Astrocyte (in vitro differentiated cells and primary cell): Measurements from ENCODE around the gene SLC8B1.

Experiments used
- CTCF ChIP-seq: IDR thresholded peaks from 2 replicates; pipeline ENCODE4 v1.5.1; 2011; ENCODE audit warnings: low read depth, mild to moderate bottlenecking, inconsistent platforms, low read length, moderate library complexity; ENCODE audit not compliant: insufficient read depth
- EZH2 ChIP-seq: IDR thresholded peaks from 2 replicates; pipeline ENCODE4 v1.6.1; 2012; ENCODE audit warnings: mild to moderate bottlenecking, low read length, inconsistent platforms; ENCODE audit not compliant: insufficient read depth

DNA sequence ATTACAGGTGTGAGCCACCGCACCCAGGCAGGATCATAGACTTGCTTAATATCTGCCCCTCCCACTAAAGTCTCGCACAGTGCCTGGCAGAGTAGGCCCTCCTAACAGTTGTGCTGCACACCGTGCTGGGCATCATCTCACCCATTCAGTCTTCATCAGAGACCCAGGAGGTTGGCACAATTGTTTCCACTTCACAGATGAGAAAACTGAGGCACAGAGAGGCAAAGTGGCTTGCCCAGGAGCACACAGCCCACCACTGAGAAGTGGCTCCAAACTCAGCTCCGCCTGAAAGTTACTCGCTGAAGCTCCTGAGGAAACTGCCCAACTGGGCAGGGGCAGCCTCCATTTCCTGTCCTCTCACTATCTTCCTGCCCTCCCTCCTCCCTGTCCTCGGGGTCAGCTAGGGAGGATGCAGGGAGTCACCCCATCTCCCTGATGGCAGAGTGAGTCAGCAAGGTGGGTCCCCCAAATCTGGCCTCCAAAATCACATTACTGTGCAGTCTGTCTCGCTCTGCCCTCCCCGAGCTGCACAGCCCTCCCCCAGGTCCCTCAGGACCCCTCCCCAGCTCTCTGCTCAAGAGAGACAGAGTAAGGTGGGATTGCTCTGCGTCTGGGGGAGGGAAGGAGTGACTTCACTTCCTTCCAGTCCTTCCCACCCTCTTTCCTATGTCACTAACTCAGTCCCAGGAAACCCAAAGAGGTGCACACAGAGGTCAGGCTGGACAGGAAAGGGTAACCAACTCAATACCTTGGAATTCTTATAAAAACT, 5.7 kb downstream of the SLC8B1 start:
- TF ChIP-seq CTCF (no peak), EZH2 (no peak)
